GM15510 (cell line): ENCODE data around the gene CNMD.

Experiments used
- POLR2A ChIP-seq: IDR thresholded peaks from 3 replicates; pipeline ENCODE4 v1.6.1; 2011; ENCODE audit warnings: borderline replicate concordance; ENCODE audit not compliant: insufficient read length; ENCODE audit errors: extremely low read depth

Gene CNMD

GRCh38 chr13:52739468-52740071, at the start of gene CNMD:
Gene CNMD, minus strand, starts transcription at chr13:52739820. Its CDS starts 119 bp downstream, at chr13:52739701.
- TF ChIP-seq POLR2A = no peak

GRCh38 chr13:52788011-52788410, 48.4 kb upstream of the CNMD start:
- TF ChIP-seq POLR2A = no peak

- TF ChIP-seq POLR2A = no peak
Observed at GRCh38 chr13:52787235-52787634, 47.6 kb upstream of the CNMD start.

- TF ChIP-seq POLR2A = no peak
Observed at GRCh38 chr13:52786766-52787165, 47.1 kb upstream of the CNMD start.

GRCh38 chr13:52785739-52786138, 46.1 kb upstream of the CNMD start:
- no peak for TF ChIP-seq POLR2A

GRCh38 chr13:52784591-52785340, 45.1 kb upstream of the CNMD start:
- TF ChIP-seq POLR2A = no peak

GRCh38 chr13:52783943-52784342, 44.3 kb upstream of the CNMD start:
- TF ChIP-seq POLR2A = no peak

- no peak for TF ChIP-seq POLR2A
Observed at GRCh38 chr13:52782471-52783448, 43.1 kb upstream of the CNMD start.

GRCh38 chr13:52780611-52781010, 41.0 kb upstream of the CNMD start:
- TF ChIP-seq POLR2A = no peak

- no peak for TF ChIP-seq POLR2A
Observed at GRCh38 chr13:52780092-52780491, 40.5 kb upstream of the CNMD start.

- TF ChIP-seq POLR2A = no peak
Observed at GRCh38 chr13:52779103-52779502, 39.5 kb upstream of the CNMD start.

- no peak for TF ChIP-seq POLR2A
Observed at GRCh38 chr13:52776726-52777125, 37.1 kb upstream of the CNMD start.

- no peak for TF ChIP-seq POLR2A
Observed at GRCh38 chr13:52775511-52775910, 35.9 kb upstream of the CNMD start.

GRCh38 chr13:52767949-52768516, 28.4 kb upstream of the CNMD start:
- TF ChIP-seq POLR2A = no peak
